ENCODE measurements around the gene NOP9.

The NOP9 gene

DNA sequence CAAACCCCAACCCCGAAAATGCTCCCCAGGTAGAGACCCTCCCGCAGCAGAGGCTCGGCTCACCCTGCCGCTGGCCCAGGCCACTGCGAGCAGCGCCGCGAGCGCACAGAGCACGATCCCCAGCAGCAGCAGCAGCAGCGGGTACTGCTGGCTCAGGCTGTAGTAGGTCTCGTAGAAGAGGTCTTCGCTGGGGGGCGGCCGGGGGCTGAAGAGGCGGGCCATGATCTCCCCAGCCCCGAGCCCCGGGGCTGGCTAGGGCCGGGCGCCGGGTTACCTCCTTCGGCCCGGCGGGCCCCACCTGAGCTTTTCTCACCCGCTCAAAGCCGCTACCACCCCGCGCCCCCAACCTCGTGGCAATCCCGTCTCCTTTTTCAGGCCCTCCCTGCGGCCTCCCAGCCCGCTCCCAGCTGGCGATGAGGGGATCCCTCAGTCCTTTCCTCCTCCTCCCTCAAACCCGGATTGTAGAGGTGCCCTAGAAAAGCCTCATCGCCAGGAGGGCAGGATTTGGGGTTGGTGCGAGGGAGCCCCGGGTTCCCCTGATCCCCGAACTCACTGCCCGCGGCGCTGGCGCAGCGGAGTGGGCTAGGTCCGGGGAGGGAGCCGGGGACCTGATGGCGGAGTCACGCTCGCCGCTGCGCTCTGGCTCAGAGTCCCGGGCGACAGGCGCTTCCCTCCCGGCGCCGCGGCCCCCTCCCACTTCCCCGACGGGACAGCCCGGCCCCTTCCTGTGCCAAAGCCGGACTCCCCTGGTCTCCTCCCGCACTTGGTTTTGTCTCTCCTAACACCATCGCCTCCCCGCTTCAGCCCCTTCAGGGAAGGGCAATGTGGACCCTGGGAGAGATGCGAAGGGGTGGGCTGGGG is 35.0 kb downstream of the NOP9 start, which contains the start of gene ADCY4:
Gene ADCY4 (minus strand): TSS at position 641 of the 861 bp plus-strand sequence. CDS start 419 bp downstream, at position 222.
- no CpG with 5 or more reads among the region's 65 CpGs for WGBS, 2 donors (ENCODE audit: extremely low coverage in 2 of 2, insufficient read length in 2 of 2, insufficient replicate concordance in 1 of 2)
- Histone ChIP-seq H3K27me3 (ENCODE audit: control insufficient read depth in 3 of 3, insufficient read depth in 3 of 3, low read depth in 1 of 3, low read length in 3 of 3) (peaks cover 29 to 99% (median 95%) of the 10 kb centered on the region in 3 experiments), H3K9me3 (replicated peaks in 1 of 2; ENCODE audit: control insufficient read depth in 2 of 2, insufficient read depth in 1 of 2, low read depth in 1 of 2, low read length in 2 of 2) (no peaks in the 10 kb centered on the region), H3K23ac (ENCODE audit: low read depth, low read length, poor library complexity) (peak within 1 kb of the TSS; percentile 86), H3K36me3 (replicated peaks in 1 of 2; ENCODE audit: control insufficient read depth in 2 of 2, insufficient read depth in 2 of 2, low read length in 2 of 2) (no peaks in the 10 kb centered on the region), H3K4me3 (ENCODE audit: low read length in 2 of 2) (no peak within 1 kb of the TSS), H3K18ac (ENCODE audit: low read length) (peak within 1 kb of the TSS; percentile 52), H2BK12ac (ENCODE audit: low read length) (no peak within 1 kb of the TSS), H2BK5ac (ENCODE audit: low read length) (no peak within 1 kb of the TSS), H3K4me2 (ENCODE audit: insufficient read depth, low read length, poor library complexity, severe bottlenecking) (peak within 1 kb of the TSS; percentile 55), H3K14ac (ENCODE audit: low read length) (no peak within 1 kb of the TSS), H2BK120ac (ENCODE audit: low read depth, low read length) (no peak within 1 kb of the TSS), H3K9ac (ENCODE audit: low read depth, low read length, poor library complexity) (peak within 1 kb of the TSS; percentile 65), H2AFZ (ENCODE audit: low read length) (peak within 1 kb of the TSS; percentile 76), H3K4ac (ENCODE audit: low read length) (no peak within 1 kb of the TSS), H2AK5ac (ENCODE audit: low read depth, low read length) (peak within 1 kb of the TSS; percentile 3), H4K8ac (ENCODE audit: low read depth, low read length) (peak within 1 kb of the TSS; percentile 24), H3K4me1 (ENCODE audit: control insufficient read depth in 2 of 2, insufficient read depth in 1 of 2, low read depth in 1 of 2, low read length in 2 of 2) (peaks cover 4 to 20% of the 10 kb centered on the region in 2 donors), H3K79me1 (ENCODE audit: low read depth, low read length) (no peaks in the 10 kb centered on the region), H4K91ac (ENCODE audit: low read depth, low read length, poor library complexity) (no peak within 1 kb of the TSS), H3K27ac (replicated peaks; ENCODE audit: low read length) (no peak within 1 kb of the TSS), H2BK15ac (ENCODE audit: low read length) (no peak within 1 kb of the TSS)
- DNase-seq (ENCODE audit: low spot score) = no peak

DNA sequence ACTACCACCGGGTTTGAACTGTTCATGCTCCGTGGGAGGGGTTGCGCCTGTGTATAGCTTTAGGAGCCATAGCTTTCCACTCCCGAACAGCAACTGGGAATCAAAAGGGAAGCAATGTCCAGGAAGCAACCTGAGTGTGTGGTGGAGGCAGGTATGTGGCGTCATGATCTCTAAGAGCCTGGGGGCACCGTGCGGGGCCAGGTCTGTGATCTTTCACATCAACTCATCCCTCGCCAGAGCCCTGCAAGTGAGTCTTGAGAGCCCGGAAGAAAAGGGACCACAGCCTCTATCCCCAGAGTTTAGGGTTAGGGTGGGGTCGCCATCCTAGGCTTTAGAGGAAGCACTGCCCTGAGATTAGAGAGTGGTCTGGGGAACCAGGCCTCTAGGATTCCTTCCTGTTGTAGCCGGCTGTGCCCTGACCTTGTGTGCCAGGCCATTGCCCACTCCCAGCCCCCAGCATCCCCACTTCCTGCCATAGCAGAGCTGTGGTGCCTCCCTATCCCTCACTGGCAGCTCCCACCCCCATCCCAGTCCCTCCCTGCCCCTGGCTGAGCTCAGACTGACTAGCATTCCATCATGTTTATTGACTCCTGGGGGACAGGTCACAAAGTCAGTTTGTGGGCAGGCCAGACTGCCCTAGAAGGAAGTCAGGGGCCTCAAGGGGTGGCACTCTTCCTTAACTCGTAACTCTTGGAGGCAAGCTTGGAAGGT is 36.0 kb downstream of the NOP9 start:
- Histone ChIP-seq H3K36me3 (replicated peaks in 1 of 2; ENCODE audit: control insufficient read depth in 2 of 2, insufficient read depth in 2 of 2, low read length in 2 of 2) (no peaks in the 10 kb centered on the region), H2BK120ac (ENCODE audit: low read depth, low read length) (no peak overlapping the region), H3K9ac (ENCODE audit: low read depth, low read length, poor library complexity) (no peak overlapping the region), H3K27me3 (ENCODE audit: control insufficient read depth in 3 of 3, insufficient read depth in 3 of 3, low read depth in 1 of 3, low read length in 3 of 3) (peaks cover 35 to 100% (median 99%) of the 10 kb centered on the region in 3 experiments), H3K4me1 (ENCODE audit: control insufficient read depth in 2 of 2, insufficient read depth in 1 of 2, low read depth in 1 of 2, low read length in 2 of 2) (peaks cover 5 to 21% of the 10 kb centered on the region in 2 donors), H2BK5ac (ENCODE audit: low read length) (no peak overlapping the region), H2BK15ac (ENCODE audit: low read length) (no peak overlapping the region), H3K23ac (ENCODE audit: low read depth, low read length, poor library complexity) (no peak overlapping the region), H3K14ac (ENCODE audit: low read length) (no peak overlapping the region), H3K4ac (ENCODE audit: low read length) (no peak overlapping the region), H3K79me1 (ENCODE audit: low read depth, low read length) (no peaks in the 10 kb centered on the region), H2AFZ (ENCODE audit: low read length) (no peak overlapping the region), H2AK5ac (ENCODE audit: low read depth, low read length) (no peak overlapping the region), H4K91ac (ENCODE audit: low read depth, low read length, poor library complexity) (no peak overlapping the region), H4K8ac (ENCODE audit: low read depth, low read length) (no peak overlapping the region), H3K18ac (ENCODE audit: low read length) (peak overlapping the region; percentile 52), H3K9me3 (replicated peaks in 1 of 2; ENCODE audit: control insufficient read depth in 2 of 2, insufficient read depth in 1 of 2, low read depth in 1 of 2, low read length in 2 of 2) (no peaks in the 10 kb centered on the region), H2BK12ac (ENCODE audit: low read length) (no peak overlapping the region), H3K4me3 (ENCODE audit: low read length in 2 of 2) (no peak overlapping the region), H3K27ac (replicated peaks; ENCODE audit: low read length) (no peak overlapping the region), H3K4me2 (ENCODE audit: insufficient read depth, low read length, poor library complexity, severe bottlenecking) (no peak overlapping the region)
- no CpG with 5 or more reads among the region's 12 CpGs for WGBS, 2 donors (ENCODE audit: extremely low coverage in 2 of 2, insufficient read length in 2 of 2, insufficient replicate concordance in 1 of 2)
- DNase-seq (ENCODE audit: low spot score) = no peak

DNA sequence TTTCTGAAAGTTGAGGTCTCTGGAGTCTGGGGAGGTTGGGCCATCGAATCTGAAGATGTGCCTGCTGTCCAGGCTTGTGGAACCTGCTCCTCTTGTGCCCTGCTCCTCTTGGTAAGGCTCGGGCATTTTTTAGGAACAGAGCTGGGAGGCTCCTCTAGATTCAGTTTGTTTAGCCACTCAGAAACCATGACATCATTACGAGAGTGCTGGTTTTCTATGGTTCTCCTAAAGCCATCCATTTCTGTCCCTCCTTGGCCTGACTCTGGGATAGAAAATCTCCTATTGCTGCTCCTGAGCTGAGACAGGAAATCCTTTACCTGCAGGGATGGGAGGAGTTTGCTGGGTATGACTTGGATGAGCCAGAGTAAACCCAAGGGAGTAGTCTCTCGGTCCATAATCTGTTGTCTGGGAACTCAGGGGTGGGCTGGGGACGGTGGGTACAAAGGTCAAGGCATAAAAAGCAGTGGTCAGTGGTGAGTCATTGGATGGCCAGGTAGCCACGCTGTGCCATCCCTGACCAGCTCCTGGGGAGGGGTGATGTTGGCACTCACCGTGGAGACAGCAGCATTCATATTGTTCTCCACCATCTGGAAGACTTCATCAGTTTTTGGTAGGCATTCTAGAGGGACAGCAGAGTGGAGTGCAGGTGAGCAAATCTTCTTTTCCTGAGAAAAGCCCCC is 37.6 kb downstream of the NOP9 start:
- Histone ChIP-seq H3K79me1 (ENCODE audit: low read depth, low read length) (no peaks in the 10 kb centered on the region), H3K9ac (ENCODE audit: low read depth, low read length, poor library complexity) (no peak overlapping the region), H3K27me3 (ENCODE audit: control insufficient read depth in 3 of 3, insufficient read depth in 3 of 3, low read depth in 1 of 3, low read length in 3 of 3) (peaks cover 38 to 97% (median 94%) of the 10 kb centered on the region in 3 experiments), H2AK5ac (ENCODE audit: low read depth, low read length) (no peak overlapping the region), H3K27ac (replicated peaks; ENCODE audit: low read length) (no peak overlapping the region), H4K8ac (ENCODE audit: low read depth, low read length) (no peak overlapping the region), H3K23ac (ENCODE audit: low read depth, low read length, poor library complexity) (no peak overlapping the region), H3K9me3 (replicated peaks in 1 of 2; ENCODE audit: control insufficient read depth in 2 of 2, insufficient read depth in 1 of 2, low read depth in 1 of 2, low read length in 2 of 2) (no peaks in the 10 kb centered on the region), H3K4me1 (ENCODE audit: control insufficient read depth in 2 of 2, insufficient read depth in 1 of 2, low read depth in 1 of 2, low read length in 2 of 2) (peaks cover 5 to 20% of the 10 kb centered on the region in 2 donors), H3K4me2 (ENCODE audit: insufficient read depth, low read length, poor library complexity, severe bottlenecking) (no peak overlapping the region), H3K4me3 (ENCODE audit: low read length in 2 of 2) (no peak overlapping the region), H3K4ac (ENCODE audit: low read length) (no peak overlapping the region), H3K36me3 (replicated peaks in 1 of 2; ENCODE audit: control insufficient read depth in 2 of 2, insufficient read depth in 2 of 2, low read length in 2 of 2) (no peaks in the 10 kb centered on the region), H2BK15ac (ENCODE audit: low read length) (no peak overlapping the region), H2BK120ac (ENCODE audit: low read depth, low read length) (no peak overlapping the region), H4K91ac (ENCODE audit: low read depth, low read length, poor library complexity) (no peak overlapping the region), H3K18ac (ENCODE audit: low read length) (no peak overlapping the region), H2AFZ (ENCODE audit: low read length) (no peak overlapping the region), H3K14ac (ENCODE audit: low read length) (no peak overlapping the region), H2BK12ac (ENCODE audit: low read length) (no peak overlapping the region), H2BK5ac (ENCODE audit: low read length) (no peak overlapping the region)
- WGBS, 2 donors (ENCODE audit: extremely low coverage in 2 of 2, insufficient read length in 2 of 2, insufficient replicate concordance in 1 of 2) = no CpG with 5 or more reads among the region's 7 CpGs
- DNase-seq (ENCODE audit: low spot score) = no peak

Measured in neuronal stem cell (in vitro differentiated cells).